Measurements from ENCODE around the gene SPTLC3.

Gene SPTLC3

GRCh38 chr20:13174402-13174801 lies 165.6 kb downstream of the SPTLC3 start:
- no peak for DNase-seq (ENCODE audit: insufficient read length, low spot score)
- FAIRE-seq, result no peak

GRCh38 chr20:13180986-13181889 lies 172.5 kb downstream of the SPTLC3 start:
- FAIRE-seq (no peak), DNase-seq (ENCODE audit: insufficient read length, low spot score) (no peak)

DNA sequence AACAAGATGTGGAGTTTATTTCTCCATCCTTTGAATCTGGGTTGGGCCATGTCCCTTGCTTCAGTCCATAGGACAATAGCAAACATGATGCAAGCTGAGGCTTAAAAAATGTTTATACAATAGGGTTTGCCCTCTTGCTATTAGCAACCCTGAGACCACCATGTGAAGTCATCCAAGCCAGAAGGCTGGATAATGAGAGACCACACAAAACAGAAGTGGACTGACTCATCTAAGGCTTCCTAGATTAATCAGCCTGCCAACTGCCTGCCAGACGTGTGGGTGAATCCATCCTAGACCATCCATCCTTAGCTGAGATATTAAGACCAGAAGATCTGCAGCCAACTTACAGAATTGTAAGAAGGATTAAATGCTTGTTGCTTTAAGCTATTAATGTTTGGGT lies 174.2 kb downstream of the SPTLC3 start:
- DNase-seq (ENCODE audit: insufficient read length, low spot score) (no peak), FAIRE-seq (no peak)

GRCh38 chr20:13186043-13186774 lies 177.4 kb downstream of the SPTLC3 start:
- no peak for FAIRE-seq

DNA sequence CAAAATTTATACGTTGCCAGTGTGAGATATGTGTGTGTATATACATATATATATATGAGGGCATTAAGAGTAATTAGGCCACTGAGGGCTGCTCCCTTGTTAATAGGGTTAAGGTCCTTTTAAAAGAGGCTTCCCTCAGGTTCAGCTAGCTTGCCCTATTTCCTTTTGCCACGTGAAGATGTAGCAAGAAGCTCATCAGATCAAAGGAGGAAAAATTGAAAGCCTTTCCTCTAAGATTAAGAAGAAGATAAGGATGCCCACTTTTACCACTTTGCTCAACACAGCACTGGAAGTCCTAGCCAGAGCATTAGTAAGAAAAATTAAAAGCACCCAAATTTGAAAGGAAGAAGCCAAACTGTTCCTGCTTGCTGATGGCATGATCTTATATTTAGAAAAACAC lies 179.1 kb downstream of the SPTLC3 start:
- DNase-seq (ENCODE audit: insufficient read length, low spot score), result no peak
- no peak for FAIRE-seq

More at GRCh38 chr20:13186043-13186774, 177.4 kb downstream of the SPTLC3 start:
- no peak for DNase-seq (ENCODE audit: insufficient read length, low spot score)

DNA sequence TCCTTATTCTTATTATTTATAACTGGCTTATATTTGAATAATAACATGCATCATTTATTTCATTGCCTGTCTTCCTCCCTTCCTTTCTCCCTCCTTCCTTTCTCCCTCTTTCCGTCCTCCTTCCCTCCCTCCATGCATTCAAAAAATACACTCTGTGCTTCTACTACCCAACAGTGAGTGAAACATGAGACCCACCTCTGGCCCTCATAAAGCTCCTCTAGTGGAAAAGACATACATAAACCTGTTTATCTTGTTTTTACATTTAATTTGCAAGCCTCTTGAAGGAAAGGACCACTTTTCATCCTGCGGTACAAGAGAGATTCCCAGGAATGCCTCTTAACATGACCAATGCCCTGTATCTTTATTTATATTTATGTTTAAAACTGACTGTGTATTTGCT lies 190.5 kb downstream of the SPTLC3 start:
- DNase-seq (ENCODE audit: insufficient read length, low spot score), result no peak
- FAIRE-seq, result no peak

GRCh38 chr20:13200767-13201500 lies 192.2 kb downstream of the SPTLC3 start:
- no peak for FAIRE-seq
- DNase-seq (ENCODE audit: insufficient read length, low spot score), result no peak

- FAIRE-seq, result no peak
- no peak for DNase-seq (ENCODE audit: insufficient read length, low spot score)
These were observed 193.8 kb downstream of the SPTLC3 start for GRCh38 chr20:13202565-13202964.

DNA sequence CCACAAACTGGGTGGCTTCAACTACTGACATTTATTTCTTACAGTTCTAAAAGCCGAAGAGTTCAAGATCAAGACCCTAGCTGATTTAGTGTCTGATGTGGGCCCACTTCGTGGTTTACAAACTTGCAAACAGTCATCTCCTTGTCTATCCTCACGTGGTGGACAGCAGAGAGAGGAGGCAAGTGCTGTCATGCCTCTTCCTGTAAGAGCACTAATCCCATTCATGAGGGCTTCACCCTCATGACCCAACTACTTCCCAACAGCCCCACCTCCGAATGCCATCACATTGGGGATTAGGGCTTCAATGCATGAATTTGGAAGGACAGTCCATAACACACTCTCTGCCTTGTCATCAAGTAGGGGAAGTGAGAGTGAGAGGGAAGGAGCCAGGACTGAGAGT lies 196.7 kb downstream of the SPTLC3 start:
- no peak for FAIRE-seq

GRCh38 chr20:13205848-13206434 lies 197.2 kb downstream of the SPTLC3 start:
- no peak for FAIRE-seq
- no peak for DNase-seq (ENCODE audit: insufficient read length, low spot score)

More for the DNA sequence above, 196.7 kb downstream of the SPTLC3 start:
- DNase-seq (ENCODE audit: insufficient read length, low spot score), result no peak

GRCh38 chr20:13207016-13207415 lies 198.2 kb downstream of the SPTLC3 start:
- FAIRE-seq (no peak), DNase-seq (ENCODE audit: insufficient read length, low spot score) (no peak)

- FAIRE-seq (no peak), DNase-seq (ENCODE audit: insufficient read length, low spot score) (no peak)
These were observed 203.3 kb downstream of the SPTLC3 start for GRCh38 chr20:13211956-13212618.

DNA sequence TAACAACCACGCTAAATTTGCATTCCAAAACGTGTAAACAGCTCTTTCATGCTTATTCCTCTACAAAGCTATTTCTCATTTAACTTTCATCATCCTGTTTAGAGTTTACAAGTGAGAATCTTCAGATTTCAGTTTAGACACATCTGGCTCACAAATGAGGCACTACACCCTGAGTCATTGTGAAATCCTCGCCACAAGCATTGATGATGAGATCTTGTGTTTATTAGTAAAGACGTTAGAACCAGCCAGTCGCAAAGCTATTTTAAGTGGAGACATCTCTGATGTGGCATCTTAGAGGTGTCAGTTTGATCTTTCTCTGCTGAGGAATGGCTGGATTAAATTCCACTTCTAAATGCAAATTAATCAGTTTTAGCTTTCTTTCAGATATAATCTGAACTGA lies 204.0 kb downstream of the SPTLC3 start:
- DNase-seq (ENCODE audit: insufficient read length, low spot score), result no peak
- FAIRE-seq, result no peak

GRCh38 chr20:13213335-13213734 lies 204.6 kb downstream of the SPTLC3 start:
- DNase-seq (ENCODE audit: insufficient read length, low spot score) (no peak), FAIRE-seq (no peak)

- DNase-seq (ENCODE audit: insufficient read length, low spot score) (no peak), FAIRE-seq (no peak)
These were observed 207.8 kb downstream of the SPTLC3 start for GRCh38 chr20:13216533-13216932.

Data from GM19239 (cell line).